ENCODE measurements around the gene SBF2.

Gene SBF2

GRCh38 chr11:10293423-10294289 is at the start of gene SBF2:
Gene SBF2, minus strand, starts transcription at chr11:10294219. Its CDS starts 150 bp downstream, at chr11:10294069.
- H3K9me3 ChIP-seq (ENCODE audit: control insufficient read depth, insufficient read depth, low read depth, low read length), result no peaks in the 10 kb centered on the region
- H3K27ac ChIP-seq (ENCODE audit: low read depth, low read length), result peak within 1 kb of the TSS; percentile 92
- H3K27me3 ChIP-seq (ENCODE audit: control insufficient read depth, insufficient read depth, low read length), result peaks cover 9% of the 10 kb centered on the region; the same call in 1 of the 2 replicates
- peak within 1 kb of the TSS; percentile 83 for H3K9ac ChIP-seq (ENCODE audit: low read length)
- peak within 1 kb of the TSS; percentile 96 for H3K4me3 ChIP-seq (ENCODE audit: low read depth, low read length)
- no peaks in the 10 kb centered on the region for H3K36me3 ChIP-seq (ENCODE audit: control insufficient read depth, insufficient read depth, low read length)
- peaks cover 41% of the 10 kb centered on the region for H3K4me1 ChIP-seq (ENCODE audit: control insufficient read depth, insufficient read depth, low read length)

- H3K9me3 ChIP-seq (ENCODE audit: control insufficient read depth, insufficient read depth, low read depth, low read length), result no peaks in the 10 kb centered on the region
- no peaks in the 10 kb centered on the region for H3K36me3 ChIP-seq (ENCODE audit: control insufficient read depth, insufficient read depth, low read length)
- H3K4me1 ChIP-seq (ENCODE audit: control insufficient read depth, insufficient read depth, low read length), result no peaks in the 10 kb centered on the region
- no peak overlapping the region for H3K9ac ChIP-seq (ENCODE audit: low read length)
- no peak overlapping the region for H3K4me3 ChIP-seq (ENCODE audit: low read depth, low read length)
- H3K27ac ChIP-seq (ENCODE audit: low read depth, low read length), result no peak overlapping the region
- no peaks in the 10 kb centered on the region for H3K27me3 ChIP-seq (ENCODE audit: control insufficient read depth, insufficient read depth, low read length)
Observed at GRCh38 chr11:10338287-10338686, 44.3 kb upstream of the SBF2 start.

- H3K36me3 ChIP-seq (ENCODE audit: control insufficient read depth, insufficient read depth, low read length), result no peaks in the 10 kb centered on the region
Observed at GRCh38 chr11:10333490-10333889, 39.5 kb upstream of the SBF2 start.

GRCh38 chr11:10331548-10332289 is 37.7 kb upstream of the SBF2 start:
- H3K4me3 ChIP-seq (ENCODE audit: low read depth, low read length), result no peak overlapping the region
- no peaks in the 10 kb centered on the region; the same call in 1 of the 2 replicates for H3K9me3 ChIP-seq (ENCODE audit: control insufficient read depth, insufficient read depth, low read depth, low read length)
- no peak overlapping the region for H3K9ac ChIP-seq (ENCODE audit: low read length)
- H3K4me1 ChIP-seq (ENCODE audit: control insufficient read depth, insufficient read depth, low read length), result peaks cover 7% of the 10 kb centered on the region; the same call in 1 of the 2 replicates
- no peaks in the 10 kb centered on the region for H3K27me3 ChIP-seq (ENCODE audit: control insufficient read depth, insufficient read depth, low read length)
- H3K36me3 ChIP-seq (ENCODE audit: control insufficient read depth, insufficient read depth, low read length), result no peaks in the 10 kb centered on the region
- H3K27ac ChIP-seq (ENCODE audit: low read depth, low read length), result no peak overlapping the region

More at GRCh38 chr11:10333490-10333889, 39.5 kb upstream of the SBF2 start:
- H3K9me3 ChIP-seq (ENCODE audit: control insufficient read depth, insufficient read depth, low read depth, low read length), result no peaks in the 10 kb centered on the region; the same call in 1 of the 2 replicates
- no peaks in the 10 kb centered on the region for H3K27me3 ChIP-seq (ENCODE audit: control insufficient read depth, insufficient read depth, low read length)
- H3K27ac ChIP-seq (ENCODE audit: low read depth, low read length), result no peak overlapping the region
- H3K4me3 ChIP-seq (ENCODE audit: low read depth, low read length), result no peak overlapping the region
- H3K9ac ChIP-seq (ENCODE audit: low read length), result no peak overlapping the region
- peaks cover 4% of the 10 kb centered on the region; the same call in 1 of the 2 replicates for H3K4me1 ChIP-seq (ENCODE audit: control insufficient read depth, insufficient read depth, low read length)

GRCh38 chr11:10329935-10330334 is 35.9 kb upstream of the SBF2 start:
- Histone ChIP-seq H3K4me1 (ENCODE audit: control insufficient read depth, insufficient read depth, low read length) (peaks cover 11% of the 10 kb centered on the region), H3K27me3 (ENCODE audit: control insufficient read depth, insufficient read depth, low read length) (no peaks in the 10 kb centered on the region), H3K4me3 (ENCODE audit: low read depth, low read length) (no peak overlapping the region), H3K9me3 (ENCODE audit: control insufficient read depth, insufficient read depth, low read depth, low read length) (no peaks in the 10 kb centered on the region; the same call in 1 of the 2 replicates), H3K9ac (ENCODE audit: low read length) (no peak overlapping the region), H3K36me3 (ENCODE audit: control insufficient read depth, insufficient read depth, low read length) (no peaks in the 10 kb centered on the region), H3K27ac (ENCODE audit: low read depth, low read length) (no peak overlapping the region)

GRCh38 chr11:10329356-10329755 is 35.3 kb upstream of the SBF2 start:
- no peaks in the 10 kb centered on the region for H3K27me3 ChIP-seq (ENCODE audit: control insufficient read depth, insufficient read depth, low read length)
- H3K9me3 ChIP-seq (ENCODE audit: control insufficient read depth, insufficient read depth, low read depth, low read length), result no peaks in the 10 kb centered on the region; the same call in 1 of the 2 replicates
- H3K36me3 ChIP-seq (ENCODE audit: control insufficient read depth, insufficient read depth, low read length), result no peaks in the 10 kb centered on the region
- peaks cover 11% of the 10 kb centered on the region for H3K4me1 ChIP-seq (ENCODE audit: control insufficient read depth, insufficient read depth, low read length)
- no peak overlapping the region for H3K9ac ChIP-seq (ENCODE audit: low read length)
- no peak overlapping the region for H3K4me3 ChIP-seq (ENCODE audit: low read depth, low read length)
- H3K27ac ChIP-seq (ENCODE audit: low read depth, low read length), result no peak overlapping the region

- no peak overlapping the region for H3K27ac ChIP-seq (ENCODE audit: low read depth, low read length)
- H3K4me1 ChIP-seq (ENCODE audit: control insufficient read depth, insufficient read depth, low read length), result peaks cover 19% of the 10 kb centered on the region
- H3K9ac ChIP-seq (ENCODE audit: low read length), result no peak overlapping the region
- no peaks in the 10 kb centered on the region; the same call in 1 of the 2 replicates for H3K9me3 ChIP-seq (ENCODE audit: control insufficient read depth, insufficient read depth, low read depth, low read length)
- no peak overlapping the region for H3K4me3 ChIP-seq (ENCODE audit: low read depth, low read length)
- no peaks in the 10 kb centered on the region for H3K36me3 ChIP-seq (ENCODE audit: control insufficient read depth, insufficient read depth, low read length)
- no peaks in the 10 kb centered on the region for H3K27me3 ChIP-seq (ENCODE audit: control insufficient read depth, insufficient read depth, low read length)
Observed at GRCh38 chr11:10328314-10329098, 34.5 kb upstream of the SBF2 start.

GRCh38 chr11:10327254-10327653 is 33.2 kb upstream of the SBF2 start:
- H3K27me3 ChIP-seq (ENCODE audit: control insufficient read depth, insufficient read depth, low read length), result no peaks in the 10 kb centered on the region
- H3K4me3 ChIP-seq (ENCODE audit: low read depth, low read length), result no peak overlapping the region
- H3K9me3 ChIP-seq (ENCODE audit: control insufficient read depth, insufficient read depth, low read depth, low read length), result no peaks in the 10 kb centered on the region
- no peak overlapping the region for H3K27ac ChIP-seq (ENCODE audit: low read depth, low read length)
- no peaks in the 10 kb centered on the region for H3K36me3 ChIP-seq (ENCODE audit: control insufficient read depth, insufficient read depth, low read length)
- H3K4me1 ChIP-seq (ENCODE audit: control insufficient read depth, insufficient read depth, low read length), result peaks cover 31% of the 10 kb centered on the region
- H3K9ac ChIP-seq (ENCODE audit: low read length), result no peak overlapping the region

- H3K4me3 ChIP-seq (ENCODE audit: low read depth, low read length), result no peak overlapping the region
- no peaks in the 10 kb centered on the region for H3K27me3 ChIP-seq (ENCODE audit: control insufficient read depth, insufficient read depth, low read length)
- H3K9me3 ChIP-seq (ENCODE audit: control insufficient read depth, insufficient read depth, low read depth, low read length), result no peaks in the 10 kb centered on the region
- no peak overlapping the region for H3K9ac ChIP-seq (ENCODE audit: low read length)
- no peaks in the 10 kb centered on the region for H3K36me3 ChIP-seq (ENCODE audit: control insufficient read depth, insufficient read depth, low read length)
- H3K4me1 ChIP-seq (ENCODE audit: control insufficient read depth, insufficient read depth, low read length), result peaks cover 31% of the 10 kb centered on the region
- no peak overlapping the region for H3K27ac ChIP-seq (ENCODE audit: low read depth, low read length)
Observed at GRCh38 chr11:10326012-10326964, 32.3 kb upstream of the SBF2 start.

Measured in HUES6 (cell line).